GM23338 (cell line): ENCODE data around the gene TCF12. TPM values are rescaled to one million over a fixed set of nuclear protein-coding genes. Genes with fewer than 3 reads are reported as not detected.

ENCODE experiments used
- ATAC-seq: fragments of 200-7000 bp; cut with Tn5 transposase; 3 replicates; pipeline ENCODE4 v1.9.1; 2020
- DNase-seq: peaks from one replicate; pipeline ENCODE4 v3.0.0-alpha.2; 2015; ENCODE audit warnings: low spot score
- H2AFZ ChIP-seq: fragments of 200-600 bp; sonication (generic); 2 replicates; pipeline ENCODE4 v1.8.0; 2016; ENCODE audit warnings: antibody characterized with exemption, mild to moderate bottlenecking, moderate library complexity
- H3F3A ChIP-seq: fragments of 200-600 bp; sonication (generic); replicated peaks from 2 replicates; pipeline ENCODE4 v1.8.0; 2017; ENCODE audit warnings: antibody characterized with exemption, mixed run types, low read depth
- H3K27ac ChIP-seq: fragments of 200-600 bp; sonication (generic); 2 replicates; pipeline ENCODE4 v1.6.1; 2016; ENCODE audit warnings: low read depth
- H3K27me3 ChIP-seq: fragments of 200-600 bp; sonication (generic); 2 replicates; pipeline ENCODE4 v1.8.0; 2016; ENCODE audit warnings: mild to moderate bottlenecking, mixed run types, moderate library complexity; ENCODE audit not compliant: insufficient read depth
- H3K36me3 ChIP-seq: fragments of 200-600 bp; sonication (generic); 2 replicates; pipeline ENCODE4 v1.8.0; 2016; ENCODE audit warnings: mild to moderate bottlenecking; ENCODE audit not compliant: insufficient read depth
- H3K4me1 ChIP-seq: fragments of 200-600 bp; sonication (generic); 2 replicates; pipeline ENCODE4 v1.8.0; 2016; ENCODE audit warnings: mild to moderate bottlenecking, moderate library complexity; ENCODE audit not compliant: insufficient read depth
- H3K4me2 ChIP-seq: fragments of 200-600 bp; sonication (generic); 2 replicates; pipeline ENCODE4 v1.7.1; 2017; ENCODE audit warnings: mixed run types
- H3K4me3 ChIP-seq: fragments of 200-600 bp; sonication (generic); 2 replicates; pipeline ENCODE4 v1.6.1; 2016; ENCODE audit warnings: mixed run types
- H3K79me2 ChIP-seq: fragments of 200-600 bp; sonication (generic); replicated peaks from 2 replicates; pipeline ENCODE4 v1.8.0; 2017; ENCODE audit warnings: mild to moderate bottlenecking; ENCODE audit not compliant: insufficient read depth
- H3K9me2 ChIP-seq: fragments of 200-600 bp; sonication (generic); 2 replicates; pipeline ENCODE4 v1.8.0; 2017; ENCODE audit not compliant: insufficient read depth
- H4K20me1 ChIP-seq: fragments of 200-600 bp; sonication (generic); replicated peaks from 2 replicates; pipeline ENCODE4 v1.8.0; 2017; ENCODE audit warnings: mild to moderate bottlenecking; ENCODE audit not compliant: insufficient read depth
- H3K27ac Mint-ChIP-seq: 2 replicates; pipeline ENCODE4 v1.8.0; 2020; ENCODE audit warnings: inconsistent platforms, mild to moderate bottlenecking, moderate library complexity, mixed read lengths
- H3K27me3 Mint-ChIP-seq: 3 replicates; pipeline ENCODE4 v1.8.0; 2022; ENCODE audit warnings: low read depth, mild to moderate bottlenecking, moderate library complexity, mixed read lengths, inconsistent platforms; ENCODE audit not compliant: insufficient read depth, poor library complexity
- H3K36me3 Mint-ChIP-seq: 3 replicates; pipeline ENCODE4 v1.8.0; 2021; ENCODE audit warnings: low read depth, mild to moderate bottlenecking, inconsistent platforms, moderate library complexity, mixed read lengths
- H3K4me1 Mint-ChIP-seq: 3 replicates; pipeline ENCODE4 v1.8.0; 2020; ENCODE audit warnings: mild to moderate bottlenecking, inconsistent platforms, mixed read lengths
- H3K4me3 Mint-ChIP-seq: 3 replicates; pipeline ENCODE4 v1.8.0; 2021; ENCODE audit warnings: moderate library complexity, mild to moderate bottlenecking, inconsistent platforms, mixed read lengths
- H3K9me3 Mint-ChIP-seq: 3 replicates; pipeline ENCODE4 v1.8.0; 2020; ENCODE audit warnings: moderate library complexity, mild to moderate bottlenecking, inconsistent platforms, mixed read lengths
- EZH2 ChIP-seq: fragments of 200-600 bp; sonication (generic); IDR thresholded peaks from one replicate; pipeline ENCODE4 v1.8.0; 2017; ENCODE audit warnings: antibody characterized with exemption, mild to moderate bottlenecking, low read depth; ENCODE audit not compliant: unreplicated experiment
- EZH2phosphoT487 ChIP-seq: fragments of 200-600 bp; sonication (generic); IDR thresholded peaks from one replicate; pipeline ENCODE4 v1.8.1; 2018; ENCODE audit warnings: antibody characterized with exemption; ENCODE audit not compliant: unreplicated experiment
- JUNB ChIP-seq: IDR thresholded peaks from one replicate; pipeline ENCODE4 v1.6.1; 2016; ENCODE audit warnings: antibody characterized with exemption; ENCODE audit not compliant: unreplicated experiment
- NANOG ChIP-seq: IDR thresholded peaks from 2 replicates; pipeline ENCODE4 v1.6.1; 2016; ENCODE audit warnings: antibody characterized with exemption, borderline replicate concordance
- ZNF331 ChIP-seq: fragments of 250-450 bp; sonication (Bioruptor Pico); IDR thresholded peaks from 2 replicates; pipeline ENCODE4 v1.5.0; 2020; ENCODE audit warnings: low read depth, mild to moderate bottlenecking, moderate library complexity
- polyA plus RNA-seq: library from polyadenylated mRNA; unstranded; fragments of >200 nt; fragmentation: Nextera tagmentation; extraction: Ambion mirVana; gene quantifications from 2 replicates; pipeline ENCODE4 v1.2.1, GENCODE V29; 2016
- total RNA-seq: library from RNA; depleted of rRNA; stranded (reverse); fragments of >200 nt; shearing (Covaris generic); gene quantifications from 2 replicates; pipeline ENCODE4 v1.2.3, GENCODE V29; 2014
- TF ChIP-seq, protein P1 (sequence below), 2 experiments: fragments of 200-600 bp in 1 of 2; sonication (generic) in 1 of 2; conservative IDR thresholded peaks; 2 replicates each; pipeline versions ENCODE4 v1.5.1 to v1.6.1; 2016 to 2017; ENCODE audit warnings: antibody characterized with exemption in 2 of 2, low read depth in 2 of 2, mild to moderate bottlenecking in 2 of 2, moderate library complexity in 1 of 2
- TF ChIP-seq, protein P2 (sequence below): IDR thresholded peaks from one replicate; pipeline ENCODE4 v1.6.1; 2018; ENCODE audit warnings: antibody characterized with exemption; ENCODE audit not compliant: unreplicated experiment

Gene TCF12
- total and polyA plus RNA-seq, 2 experiments from 2014 or later: 27.6 to 104 TPM

DNA sequence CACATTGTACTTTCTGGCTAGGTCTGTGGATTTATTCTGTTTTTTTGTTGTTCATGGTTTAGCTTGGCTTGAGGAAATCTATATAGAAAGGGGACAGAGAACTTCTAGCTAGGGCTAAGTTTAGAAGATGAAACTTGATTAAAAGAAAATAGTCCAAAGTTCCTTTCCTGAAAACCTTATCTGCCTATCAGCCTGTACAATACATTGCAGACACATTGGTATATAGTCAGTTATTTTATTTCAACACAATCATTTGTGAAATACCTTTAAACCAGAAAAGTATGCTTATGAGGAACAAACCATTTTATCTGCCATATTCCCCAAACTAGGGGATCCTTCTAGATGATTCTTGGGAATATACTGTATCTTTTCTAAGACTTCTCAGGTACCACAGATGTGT lies 310.6 kb downstream of the TCF12 start:
- H3K9me3 Mint-ChIP-seq: no peaks in the 10 kb centered on the region
- Histone ChIP-seq H3K79me2 (0 out of 2 replicates have a peak, but pooled peaks cover 6% of the 10 kb centered on the region), H2AFZ (no peak overlapping the region), H3K27me3 (no peaks in the 10 kb centered on the region), H4K20me1 (no peaks in the 10 kb centered on the region), H3K27ac (no peak overlapping the region), H3K4me1 (no peaks in the 10 kb centered on the region), H3F3A (no peaks in the 10 kb centered on the region), H3K9me2 (no peaks in the 10 kb centered on the region), H3K4me3 (no peak overlapping the region), H3K4me2 (no peak overlapping the region), H3K36me3 (no peaks in the 10 kb centered on the region)
- DNase-seq (no peak), ATAC-seq (no peak)
- no peak overlapping the region for H3K4me3 Mint-ChIP-seq
- peaks cover 22% of the 10 kb centered on the region for H3K4me1 Mint-ChIP-seq
- no peak overlapping the region; the same call in 1 of the 2 replicates for H3K27ac Mint-ChIP-seq
- no peaks in the 10 kb centered on the region for H3K27me3 Mint-ChIP-seq
- peaks cover 11% of the 10 kb centered on the region; the same call in 2 of the 3 replicates for H3K36me3 Mint-ChIP-seq
- no peak for TF ChIP-seq NANOG

DNA sequence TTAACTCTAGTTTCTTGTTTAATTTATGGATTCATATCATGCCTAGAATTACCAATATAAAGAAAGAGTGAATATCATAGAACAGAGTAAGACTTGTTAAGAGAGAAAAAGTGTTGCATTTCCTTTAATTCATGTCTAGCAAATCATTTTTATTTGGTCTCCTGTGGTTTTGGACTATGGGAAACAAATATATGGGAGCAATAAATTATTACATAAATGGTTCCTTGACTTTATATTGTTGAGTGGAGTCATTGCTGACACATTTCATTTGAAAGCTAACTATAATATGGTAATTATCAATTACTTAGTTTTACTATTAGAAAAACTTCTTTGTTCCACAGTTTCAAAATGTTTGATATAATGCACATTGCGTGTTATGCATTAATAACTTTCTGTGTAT lies 313.1 kb downstream of the TCF12 start:
- Mint-ChIP-seq H3K4me1 (peaks cover 34% of the 10 kb centered on the region), H3K36me3 (peaks cover 22% of the 10 kb centered on the region; the same call in 2 of the 3 replicates), H3K27ac (no peak overlapping the region), H3K4me3 (no peak overlapping the region), H3K9me3 (no peaks in the 10 kb centered on the region), H3K27me3 (no peaks in the 10 kb centered on the region)
- no peaks in the 10 kb centered on the region for H3K9me2 ChIP-seq
- no peaks in the 10 kb centered on the region for H3F3A ChIP-seq
- no peaks in the 10 kb centered on the region for H3K27me3 ChIP-seq
- no peaks in the 10 kb centered on the region for H4K20me1 ChIP-seq
- TF ChIP-seq EZH2 (no peak), ZNF331 (no peak), JUNB (no peak), NANOG (no peak), EZH2phosphoT487 (no peak)
- TF ChIP-seq, protein P1, sequence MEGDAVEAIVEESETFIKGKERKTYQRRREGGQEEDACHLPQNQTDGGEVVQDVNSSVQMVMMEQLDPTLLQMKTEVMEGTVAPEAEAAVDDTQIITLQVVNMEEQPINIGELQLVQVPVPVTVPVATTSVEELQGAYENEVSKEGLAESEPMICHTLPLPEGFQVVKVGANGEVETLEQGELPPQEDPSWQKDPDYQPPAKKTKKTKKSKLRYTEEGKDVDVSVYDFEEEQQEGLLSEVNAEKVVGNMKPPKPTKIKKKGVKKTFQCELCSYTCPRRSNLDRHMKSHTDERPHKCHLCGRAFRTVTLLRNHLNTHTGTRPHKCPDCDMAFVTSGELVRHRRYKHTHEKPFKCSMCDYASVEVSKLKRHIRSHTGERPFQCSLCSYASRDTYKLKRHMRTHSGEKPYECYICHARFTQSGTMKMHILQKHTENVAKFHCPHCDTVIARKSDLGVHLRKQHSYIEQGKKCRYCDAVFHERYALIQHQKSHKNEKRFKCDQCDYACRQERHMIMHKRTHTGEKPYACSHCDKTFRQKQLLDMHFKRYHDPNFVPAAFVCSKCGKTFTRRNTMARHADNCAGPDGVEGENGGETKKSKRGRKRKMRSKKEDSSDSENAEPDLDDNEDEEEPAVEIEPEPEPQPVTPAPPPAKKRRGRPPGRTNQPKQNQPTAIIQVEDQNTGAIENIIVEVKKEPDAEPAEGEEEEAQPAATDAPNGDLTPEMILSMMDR (conservative IDR thresholded peaks at IDR 0.05; ENCODE audit: low read depth in 2 of 2): no peak
- TF ChIP-seq, protein P2, sequence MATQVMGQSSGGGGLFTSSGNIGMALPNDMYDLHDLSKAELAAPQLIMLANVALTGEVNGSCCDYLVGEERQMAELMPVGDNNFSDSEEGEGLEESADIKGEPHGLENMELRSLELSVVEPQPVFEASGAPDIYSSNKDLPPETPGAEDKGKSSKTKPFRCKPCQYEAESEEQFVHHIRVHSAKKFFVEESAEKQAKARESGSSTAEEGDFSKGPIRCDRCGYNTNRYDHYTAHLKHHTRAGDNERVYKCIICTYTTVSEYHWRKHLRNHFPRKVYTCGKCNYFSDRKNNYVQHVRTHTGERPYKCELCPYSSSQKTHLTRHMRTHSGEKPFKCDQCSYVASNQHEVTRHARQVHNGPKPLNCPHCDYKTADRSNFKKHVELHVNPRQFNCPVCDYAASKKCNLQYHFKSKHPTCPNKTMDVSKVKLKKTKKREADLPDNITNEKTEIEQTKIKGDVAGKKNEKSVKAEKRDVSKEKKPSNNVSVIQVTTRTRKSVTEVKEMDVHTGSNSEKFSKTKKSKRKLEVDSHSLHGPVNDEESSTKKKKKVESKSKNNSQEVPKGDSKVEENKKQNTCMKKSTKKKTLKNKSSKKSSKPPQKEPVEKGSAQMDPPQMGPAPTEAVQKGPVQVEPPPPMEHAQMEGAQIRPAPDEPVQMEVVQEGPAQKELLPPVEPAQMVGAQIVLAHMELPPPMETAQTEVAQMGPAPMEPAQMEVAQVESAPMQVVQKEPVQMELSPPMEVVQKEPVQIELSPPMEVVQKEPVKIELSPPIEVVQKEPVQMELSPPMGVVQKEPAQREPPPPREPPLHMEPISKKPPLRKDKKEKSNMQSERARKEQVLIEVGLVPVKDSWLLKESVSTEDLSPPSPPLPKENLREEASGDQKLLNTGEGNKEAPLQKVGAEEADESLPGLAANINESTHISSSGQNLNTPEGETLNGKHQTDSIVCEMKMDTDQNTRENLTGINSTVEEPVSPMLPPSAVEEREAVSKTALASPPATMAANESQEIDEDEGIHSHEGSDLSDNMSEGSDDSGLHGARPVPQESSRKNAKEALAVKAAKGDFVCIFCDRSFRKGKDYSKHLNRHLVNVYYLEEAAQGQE: no peak
- 0 out of 2 replicates have a peak, but pooled peaks cover 6% of the 10 kb centered on the region for H3K79me2 ChIP-seq
- H2AFZ ChIP-seq: no peak overlapping the region
- H3K4me3 ChIP-seq: no peak overlapping the region
- no peak for DNase-seq
- no peak overlapping the region for H3K27ac ChIP-seq
- H3K4me2 ChIP-seq: no peak overlapping the region
- H3K4me1 ChIP-seq: peaks cover 11% of the 10 kb centered on the region
- no peak for ATAC-seq
- no peaks in the 10 kb centered on the region for H3K36me3 ChIP-seq
